Keratinocyte (primary cell): Measurements from ENCODE around the gene CARMIL3. TPM values are rescaled to one million over a fixed set of nuclear protein-coding genes. Genes with fewer than 3 reads are reported as not detected.

Source experiments
- DNase-seq: peaks from one replicate; pipeline ENCODE4 v3.0.0-alpha.2; 2011; ENCODE audit warnings: low read depth, missing footprints, low spot score
- FAIRE-seq: peaks from 2 replicates; lab custom pipeline; 2011; peaks lifted over from hg19 to GRCh38; lab: Jason Lieb, UNC
- H2AFZ ChIP-seq: 2 replicates; pipeline ENCODE4 v1.6.0; 2012; ENCODE audit warnings: low read length, control low read depth, inconsistent platforms; ENCODE audit not compliant: control insufficient read depth
- H3K27ac ChIP-seq: 2 replicates; pipeline ENCODE4 v1.5.1; 2011; ENCODE audit warnings: low read length; ENCODE audit not compliant: control insufficient read depth, insufficient read depth
- H3K27me3 ChIP-seq: 3 replicates; pipeline ENCODE4 v1.6.0; 2011; ENCODE audit warnings: low read length; ENCODE audit not compliant: control insufficient read depth, insufficient read depth; ENCODE audit errors: extremely low read depth
- H3K36me3 ChIP-seq, 2 experiments: 2 replicates in 1 of 2; 3 replicates in 1 of 2; pipeline ENCODE4 v1.5.1; 2011; ENCODE audit warnings: low read length in 2 of 2, mild to moderate bottlenecking in 1 of 2; ENCODE audit not compliant: control insufficient read depth in 2 of 2, insufficient read depth in 2 of 2; ENCODE audit errors: extremely low read depth in 1 of 2
- H3K4me1 ChIP-seq: 3 replicates; pipeline ENCODE4 v1.5.1; 2011; ENCODE audit warnings: low read length; ENCODE audit not compliant: control insufficient read depth, insufficient read depth; ENCODE audit errors: extremely low read depth
- H3K4me2 ChIP-seq: 3 replicates; pipeline ENCODE4 v1.6.0; 2011; ENCODE audit warnings: low read depth, low read length; ENCODE audit not compliant: control insufficient read depth, insufficient read depth; ENCODE audit errors: extremely low read depth
- H3K4me3 ChIP-seq, 3 experiments: fragments of 200-600 bp in 1 of 3; sonication (generic) in 1 of 3; 2 replicates in 2 of 3; 3 replicates in 1 of 3; pipeline ENCODE4 v1.5.1; 2011 to 2016; ENCODE audit warnings: low read length in 3 of 3, mild to moderate bottlenecking in 3 of 3, control low read depth in 2 of 3, inconsistent platforms in 1 of 3, low read depth in 1 of 3, mixed read lengths in 1 of 3, mixed run types in 1 of 3, moderate library complexity in 1 of 3; ENCODE audit not compliant: control insufficient read depth in 2 of 3, insufficient read depth in 2 of 3; ENCODE audit errors: extremely low read depth in 1 of 3
- H3K79me2 ChIP-seq: 2 replicates; pipeline ENCODE4 v1.6.0; 2012; ENCODE audit warnings: low read length; ENCODE audit not compliant: control insufficient read depth, insufficient read depth
- H3K9ac ChIP-seq: 3 replicates; pipeline ENCODE4 v1.6.0; 2011; ENCODE audit warnings: low read length; ENCODE audit not compliant: control insufficient read depth, insufficient read depth; ENCODE audit errors: extremely low read depth
- H3K9me1 ChIP-seq: 3 replicates; pipeline ENCODE4 v1.6.0; 2011; ENCODE audit warnings: low read length; ENCODE audit not compliant: control insufficient read depth, insufficient read depth; ENCODE audit errors: extremely low read depth
- H3K9me3 ChIP-seq: 2 replicates; pipeline ENCODE4 v1.5.1; 2012; ENCODE audit warnings: low read depth, low read length; ENCODE audit not compliant: control insufficient read depth
- H4K20me1 ChIP-seq: 3 replicates; pipeline ENCODE4 v1.6.0; 2011; ENCODE audit warnings: low read length; ENCODE audit not compliant: control insufficient read depth, insufficient read depth; ENCODE audit errors: extremely low read depth
- EZH2 ChIP-seq: IDR thresholded peaks from one replicate; pipeline ENCODE4 v1.6.1; 2012; ENCODE audit warnings: inconsistent platforms, mild to moderate bottlenecking, low read length, moderate library complexity
- dilution Hi-C: fragments of 300-500 bp; cut with MboI; formaldehyde crosslinking; loops from one replicate; pipeline ENCODE4 v1.7.0; 2020; ENCODE audit warnings: low sequenced_read_pairs; ENCODE audit not compliant: extremely low pct_ligation_motif_present
- polyA plus RNA-seq, 5 experiments: library from polyadenylated mRNA; depleted of rRNA in 3 of 5; stranded (reverse) in 3 of 5; stranded (forward) in 1 of 5; unstranded in 1 of 5; fragments of >200 nt; gene quantifications; 1 replicate in 1 of 5; 2 replicates in 3 of 5; 3 replicates in 1 of 5; pipeline versions ENCODE4 v1.2.1 to v1.2.3, GENCODE V29; 2011 to 2012; ENCODE audit warnings: missing spikeins in 2 of 5, low read depth in 1 of 5, low replicate concordance in 1 of 5
- TF ChIP-seq, protein P1 (sequence below), 3 experiments: IDR thresholded peaks in 1 of 3; conservative IDR thresholded peaks in 1 of 3; optimal IDR thresholded peaks in 1 of 3; 2 replicates in 2 of 3; 3 replicates in 1 of 3; pipeline versions ENCODE3 to v1.5.1; 2011; ENCODE audit warnings: low read length in 3 of 3, mild to moderate bottlenecking in 3 of 3, moderate library complexity in 2 of 3, control low read depth in 1 of 3, inconsistent platforms in 1 of 3; ENCODE audit not compliant: insufficient read depth in 2 of 3; ENCODE audit errors: extremely low read depth in 1 of 3

CARMIL3 gene
- polyA plus RNA-seq, 1 donor (not counting 4 experiments of a cell fraction or from before 2014, with no cell fraction given): 0.12 TPM

DNA sequence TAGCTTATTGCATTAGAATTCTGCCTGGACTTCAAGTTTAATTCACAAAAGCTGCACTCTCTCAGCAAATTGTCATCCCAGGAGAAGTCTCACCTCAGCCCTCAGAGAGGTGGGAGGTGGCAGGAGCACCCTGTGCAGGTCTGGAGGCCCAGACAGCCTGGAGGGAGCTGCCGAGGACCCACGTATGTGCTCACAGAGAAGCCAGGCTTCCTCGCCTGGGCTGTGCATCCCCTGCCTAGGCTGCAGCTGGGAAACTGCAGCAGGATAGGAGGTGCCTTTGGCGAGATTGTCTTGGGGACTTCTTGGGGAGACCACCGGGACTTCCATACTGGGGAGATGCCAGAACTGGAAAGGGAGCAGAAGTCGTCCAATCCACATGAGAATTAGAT is 28.3 kb downstream of the CARMIL3 start:
- FAIRE-seq: no peak
- no peak overlapping the region for H3K27ac ChIP-seq
- H3K9ac ChIP-seq: no peak overlapping the region
- dilution Hi-C loops: no loop called here
- peaks cover 5% of the 10 kb centered on the region for H3K4me1 ChIP-seq
- no peaks in the 10 kb centered on the region for H3K36me3 ChIP-seq
- H4K20me1 ChIP-seq: no peaks in the 10 kb centered on the region
- peaks cover 14% of the 10 kb centered on the region for H3K27me3 ChIP-seq
- H3K9me3 ChIP-seq: no peaks in the 10 kb centered on the region
- H3K9me1 ChIP-seq: no peaks in the 10 kb centered on the region
- TF ChIP-seq, protein P1, sequence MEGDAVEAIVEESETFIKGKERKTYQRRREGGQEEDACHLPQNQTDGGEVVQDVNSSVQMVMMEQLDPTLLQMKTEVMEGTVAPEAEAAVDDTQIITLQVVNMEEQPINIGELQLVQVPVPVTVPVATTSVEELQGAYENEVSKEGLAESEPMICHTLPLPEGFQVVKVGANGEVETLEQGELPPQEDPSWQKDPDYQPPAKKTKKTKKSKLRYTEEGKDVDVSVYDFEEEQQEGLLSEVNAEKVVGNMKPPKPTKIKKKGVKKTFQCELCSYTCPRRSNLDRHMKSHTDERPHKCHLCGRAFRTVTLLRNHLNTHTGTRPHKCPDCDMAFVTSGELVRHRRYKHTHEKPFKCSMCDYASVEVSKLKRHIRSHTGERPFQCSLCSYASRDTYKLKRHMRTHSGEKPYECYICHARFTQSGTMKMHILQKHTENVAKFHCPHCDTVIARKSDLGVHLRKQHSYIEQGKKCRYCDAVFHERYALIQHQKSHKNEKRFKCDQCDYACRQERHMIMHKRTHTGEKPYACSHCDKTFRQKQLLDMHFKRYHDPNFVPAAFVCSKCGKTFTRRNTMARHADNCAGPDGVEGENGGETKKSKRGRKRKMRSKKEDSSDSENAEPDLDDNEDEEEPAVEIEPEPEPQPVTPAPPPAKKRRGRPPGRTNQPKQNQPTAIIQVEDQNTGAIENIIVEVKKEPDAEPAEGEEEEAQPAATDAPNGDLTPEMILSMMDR (optimal IDR thresholded peaks at IDR 0.05 in 1 of 3, IDR thresholded peaks at IDR 0.05 in 1 of 3, conservative IDR thresholded peaks at IDR 0.05 in 1 of 3; ENCODE audit: extremely low read depth in 1 of 3, insufficient read depth in 2 of 3, low read length in 3 of 3): no peak
- no peak for TF ChIP-seq EZH2
- H3K4me3 ChIP-seq: no peak overlapping the region
- no peak overlapping the region for H2AFZ ChIP-seq
- no peaks in the 10 kb centered on the region for H3K79me2 ChIP-seq
- no peak overlapping the region for H3K4me2 ChIP-seq
- DNase-seq: no peak

DNA sequence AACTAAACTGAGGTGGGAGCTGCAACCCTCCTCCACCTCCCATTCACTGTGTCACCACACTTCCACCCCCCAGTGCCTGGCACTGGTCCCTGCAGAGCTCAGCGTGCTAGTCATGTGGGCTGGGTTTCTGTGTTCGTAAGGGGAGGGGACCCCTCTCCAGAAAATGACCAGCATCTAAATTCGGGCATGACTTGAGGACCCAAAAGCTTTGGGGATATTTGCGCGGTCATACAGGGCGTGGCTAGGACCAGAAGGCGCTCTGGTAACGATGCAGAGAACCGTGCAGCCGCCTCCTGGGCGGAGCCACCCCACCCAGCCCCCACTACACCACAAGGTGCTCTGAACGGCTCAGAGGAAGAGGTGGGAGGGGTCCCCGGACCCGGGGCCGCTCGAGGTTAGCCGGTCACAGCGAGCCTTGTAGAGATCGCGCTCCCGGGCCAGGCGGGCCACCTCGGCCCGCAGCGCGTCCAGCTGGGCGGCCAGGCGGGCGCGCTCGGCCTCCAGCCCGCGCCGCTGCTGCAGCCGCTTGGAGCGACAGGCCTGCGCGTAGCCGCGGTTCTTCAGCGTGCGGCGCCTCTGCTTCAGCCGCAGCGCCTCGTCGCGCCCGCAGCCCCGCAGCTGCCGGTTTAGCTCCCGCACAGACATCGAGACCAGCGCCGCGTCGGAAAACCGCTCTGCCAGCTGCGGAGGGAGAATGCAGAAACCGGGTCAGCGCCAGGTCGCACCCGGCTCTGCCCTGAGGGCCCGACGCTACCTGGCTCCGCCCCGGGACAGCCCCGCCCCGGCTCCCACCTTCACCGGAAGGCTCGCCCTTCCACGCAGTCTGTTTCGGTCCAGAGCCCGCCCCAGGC is 29.3 kb downstream of the CARMIL3 start:
- no peak for DNase-seq
- dilution Hi-C loops: no loop called here
- peak overlapping the region; percentile 22 for H3K9ac ChIP-seq

More for the DNA sequence above, 29.3 kb downstream of the CARMIL3 start:
- H3K79me2 ChIP-seq: no peaks in the 10 kb centered on the region
- TF ChIP-seq, protein P1 (optimal IDR thresholded peaks at IDR 0.05 in 1 of 3, IDR thresholded peaks at IDR 0.05 in 1 of 3, conservative IDR thresholded peaks at IDR 0.05 in 1 of 3; ENCODE audit: extremely low read depth in 1 of 3, insufficient read depth in 2 of 3, low read length in 3 of 3): no peak
- no peak for TF ChIP-seq EZH2
- no peak for FAIRE-seq
- peaks cover 5% of the 10 kb centered on the region for H3K4me1 ChIP-seq
- no peaks in the 10 kb centered on the region for H3K36me3 ChIP-seq
- no peaks in the 10 kb centered on the region for H4K20me1 ChIP-seq
- H3K27me3 ChIP-seq: peaks cover 14% of the 10 kb centered on the region
- H3K4me3 ChIP-seq: peak overlapping the region; percentile 41 to 73 (median 56)
- H3K9me3 ChIP-seq: no peaks in the 10 kb centered on the region
- H3K4me2 ChIP-seq: peak overlapping the region; percentile 86
- no peaks in the 10 kb centered on the region for H3K9me1 ChIP-seq
- H3K27ac ChIP-seq: no peak overlapping the region
- H2AFZ ChIP-seq: peak overlapping the region; percentile 82
